Activated naive CD4-positive, alpha-beta T cell treated with anti-CD3 and anti-CD28 coated beads, Interleukin-2, amount 10 ng/mL, durations not matched to agents 5 hours and 36 hours (primary cell): ENCODE data around the gene SP110. TPM values are rescaled to one million over a fixed set of nuclear protein-coding genes. Genes with fewer than 3 reads are reported as not detected.

Experiments used
- total RNA-seq, 2 experiments: library from RNA; stranded (reverse); gene quantifications; one replicate each; pipeline ENCODE4 v1.2.3, GENCODE V29; 2021

The SP110 gene
- 100 to 1,000 TPM; 136 to 140 TPM for total RNA-seq

GRCh38 chr2:230219419-230220331 lies at the start of gene SP110:
Gene SP110 (minus strand): TSS chr2:230219984. CDS start chr2:230216927, 3,057 bp downstream.

GRCh38 chr2:230225486-230225885 lies 5.7 kb upstream of the SP110 start, which contains the start of gene SP140:
Gene SP140 (plus strand): TSS chr2:230225736. CDS start chr2:230225845, 109 bp downstream.

Other genes with a start within 250 kb of the SP110 start
- gene SLC16A14, start 151.1 kb downstream of the SP110 start, total RNA-seq, result 1 to 10 TPM in 1 of 2 experiments, under 1 TPM in 1; 0.91 to 1.3 TPM
- gene SP140, start 5.8 kb upstream of the SP110 start, total RNA-seq, result 10 to 100 TPM; 86.4 to 94.0 TPM
- 100 to 1,000 TPM; 121 TPM for gene SP140L, start 107.2 kb upstream of the SP110 start, total RNA-seq
- 100 to 1,000 TPM; 239 to 242 TPM for gene SP100, start 196.2 kb upstream of the SP110 start, total RNA-seq